Measurements from ENCODE around the gene PKM. TPM values are rescaled to one million over a fixed set of nuclear protein-coding genes. Genes with fewer than 3 reads are reported as not detected.

PKM gene
- 100 to 1,000 TPM in 4 of 5 donors, 10 to 100 TPM in 1; 79.9 to 452 (median 274) TPM for total RNA-seq
- polyA plus RNA-seq, result 100 to 1,000 TPM; 150 to 332 (median 271) TPM
- long read RNA-seq, donor 1, transcript PKM-202 (11 exons, 2,318 nt), result major isoform, 12 of 70 reads
- long read RNA-seq, donor 1, partial matches to known transcripts, result 45 of 70 reads
- long read RNA-seq, donor 1, other reads (novel, unspliced or antisense), result 6 of 70 reads
- long read RNA-seq, donor 2, transcript PKM-202 (11 exons, 2,318 nt), result major isoform, 41 of 120 reads
- long read RNA-seq, donor 2, transcript PKM-214 (2 exons, 2,301 nt), result minor isoform, 7 of 120 reads
- long read RNA-seq, donor 2, partial matches to known transcripts, result 61 of 120 reads
- long read RNA-seq, donor 2, other reads (novel, unspliced or antisense), result 8 of 120 reads
- long read RNA-seq, donor 3, transcript PKM-212 (3 exons, 3,016 nt), result minor isoform, 5 of 93 reads
- long read RNA-seq, donor 3, transcript PKM-202 (11 exons, 2,318 nt), result major isoform, 45 of 93 reads
- long read RNA-seq, donor 3, transcript PKM-214 (2 exons, 2,301 nt), result minor isoform, 6 of 93 reads
- long read RNA-seq, donor 3, partial matches to known transcripts, result 28 of 93 reads
- long read RNA-seq, donor 3, other reads (novel, unspliced or antisense), result 5 of 93 reads
- long read RNA-seq, donor 4, transcript PKM-202 (11 exons, 2,318 nt), result major isoform, 9 of 9 reads
- long read RNA-seq, donor 4, partial matches to known transcripts, result 0 of 9 reads
- long read RNA-seq, donor 4, other reads (novel, unspliced or antisense), result 0 of 9 reads
- long read RNA-seq, donor 5, transcript PKM-212 (3 exons, 3,016 nt), result minor isoform, 8 of 177 reads
- long read RNA-seq, donor 5, transcript PKM-202 (11 exons, 2,318 nt), result major isoform, 75 of 177 reads
- long read RNA-seq, donor 5, transcript PKM-214 (2 exons, 2,301 nt), result minor isoform, 7 of 177 reads
- long read RNA-seq, donor 5, partial matches to known transcripts, result 69 of 177 reads
- long read RNA-seq, donor 5, other reads (novel, unspliced or antisense), result 13 of 177 reads
- long read RNA-seq, donor 6, transcript PKM-202 (11 exons, 2,318 nt), result major isoform, 114 of 430 reads
- long read RNA-seq, donor 6, transcript PKM-213 (2 exons, 663 nt), result minor isoform, 6 of 430 reads
- long read RNA-seq, donor 6, transcript PKM-214 (2 exons, 2,301 nt), result minor isoform, 13 of 430 reads
- long read RNA-seq, donor 6, transcript PKM-212 (3 exons, 3,016 nt), result minor isoform, 7 of 430 reads
- long read RNA-seq, donor 6, partial matches to known transcripts, result 249 of 430 reads
- long read RNA-seq, donor 6, other reads (novel, unspliced or antisense), result 33 of 430 reads
- long read RNA-seq, donor 7, transcript PKM-212 (3 exons, 3,016 nt), result minor isoform, 10 of 127 reads
- long read RNA-seq, donor 7, transcript PKM-202 (11 exons, 2,318 nt), result major isoform, 59 of 127 reads
- long read RNA-seq, donor 7, transcript PKM-214 (2 exons, 2,301 nt), result minor isoform, 5 of 127 reads
- long read RNA-seq, donor 7, partial matches to known transcripts, result 33 of 127 reads
- long read RNA-seq, donor 7, other reads (novel, unspliced or antisense), result 14 of 127 reads
- long read RNA-seq, donor 8, transcript PKM-214 (2 exons, 2,301 nt), result minor isoform, 7 of 189 reads
- long read RNA-seq, donor 8, transcript PKM-212 (3 exons, 3,016 nt), result minor isoform, 8 of 189 reads
- long read RNA-seq, donor 8, transcript PKM-202 (11 exons, 2,318 nt), result major isoform, 75 of 189 reads
- long read RNA-seq, donor 8, partial matches to known transcripts, result 72 of 189 reads
- long read RNA-seq, donor 8, other reads (novel, unspliced or antisense), result 20 of 189 reads
- long read RNA-seq, donor 9, transcript PKM-212 (3 exons, 3,016 nt), result minor isoform, 9 of 170 reads
- long read RNA-seq, donor 9, transcript PKM-202 (11 exons, 2,318 nt), result major isoform, 39 of 170 reads
- long read RNA-seq, donor 9, partial matches to known transcripts, result 113 of 170 reads
- long read RNA-seq, donor 9, other reads (novel, unspliced or antisense), result 0 of 170 reads
- long read RNA-seq, donor 10, transcript PKM-202 (11 exons, 2,318 nt), result major isoform, 20 of 39 reads
- long read RNA-seq, donor 10, partial matches to known transcripts, result 12 of 39 reads
- long read RNA-seq, donor 10, other reads (novel, unspliced or antisense), result 0 of 39 reads

DNA sequence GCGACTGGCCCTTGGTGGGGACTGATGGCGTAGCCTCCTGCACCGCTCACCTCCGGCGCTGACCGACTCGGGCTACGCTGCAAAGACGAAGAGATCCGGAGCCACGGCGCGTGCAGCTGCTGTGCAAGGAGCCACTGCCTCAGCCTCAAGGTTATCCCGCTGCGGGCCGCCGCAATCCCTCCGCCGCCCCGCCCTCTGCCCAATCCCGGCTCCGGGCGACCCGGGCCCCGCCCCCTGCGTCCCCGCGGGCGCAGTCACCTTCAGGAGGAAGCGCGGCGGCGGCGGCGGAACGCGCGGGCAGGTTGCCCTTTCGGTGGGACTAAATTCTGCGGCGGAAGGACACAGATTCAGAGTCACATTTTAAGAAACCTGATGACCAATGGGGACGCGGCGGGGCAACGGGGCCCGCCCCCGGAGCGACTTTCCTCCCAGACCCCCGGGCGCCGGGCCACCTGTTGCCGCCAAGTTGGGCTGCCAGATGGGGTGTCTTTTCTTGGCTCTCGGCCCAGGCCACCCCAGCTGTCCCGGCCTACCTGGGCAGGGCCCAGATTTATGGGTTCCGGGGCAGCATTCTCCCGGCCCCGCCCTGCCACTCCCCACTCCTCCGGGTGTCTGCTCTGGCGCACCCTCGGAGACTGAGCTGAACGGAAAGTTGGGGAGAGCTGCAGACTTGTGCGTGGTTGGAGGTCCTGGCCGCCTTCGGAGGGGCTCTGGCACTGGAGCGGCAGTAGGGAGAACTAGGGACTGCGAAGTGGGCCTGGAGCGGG, at the start of gene PKM:
TSS of gene PKM (minus strand) at position 125 of the 767 bp plus-strand sequence. CDS start 12,093 bp downstream, outside the sequence.
- peak; percentile 98 for DNase-seq
- Histone ChIP-seq H3K9me3 (no peaks in the 10 kb centered on the region), H3K27me3 (no peaks in the 10 kb centered on the region), H3K27ac (peak within 1 kb of the TSS; percentile 91 to 97 (median 96)), H3K36me3 (no peaks in the 10 kb centered on the region), H3K4me1 (peaks cover 44 to 54% (median 52%) of the 10 kb centered on the region in 4 donors), H3K4me3 (peak within 1 kb of the TSS; percentile 78 to 96 (median 90))
- intact Hi-C loops (cut with DNase I; ENCODE audit: low total_unique reads), result no loop called here
- TF ChIP-seq, protein P1, sequence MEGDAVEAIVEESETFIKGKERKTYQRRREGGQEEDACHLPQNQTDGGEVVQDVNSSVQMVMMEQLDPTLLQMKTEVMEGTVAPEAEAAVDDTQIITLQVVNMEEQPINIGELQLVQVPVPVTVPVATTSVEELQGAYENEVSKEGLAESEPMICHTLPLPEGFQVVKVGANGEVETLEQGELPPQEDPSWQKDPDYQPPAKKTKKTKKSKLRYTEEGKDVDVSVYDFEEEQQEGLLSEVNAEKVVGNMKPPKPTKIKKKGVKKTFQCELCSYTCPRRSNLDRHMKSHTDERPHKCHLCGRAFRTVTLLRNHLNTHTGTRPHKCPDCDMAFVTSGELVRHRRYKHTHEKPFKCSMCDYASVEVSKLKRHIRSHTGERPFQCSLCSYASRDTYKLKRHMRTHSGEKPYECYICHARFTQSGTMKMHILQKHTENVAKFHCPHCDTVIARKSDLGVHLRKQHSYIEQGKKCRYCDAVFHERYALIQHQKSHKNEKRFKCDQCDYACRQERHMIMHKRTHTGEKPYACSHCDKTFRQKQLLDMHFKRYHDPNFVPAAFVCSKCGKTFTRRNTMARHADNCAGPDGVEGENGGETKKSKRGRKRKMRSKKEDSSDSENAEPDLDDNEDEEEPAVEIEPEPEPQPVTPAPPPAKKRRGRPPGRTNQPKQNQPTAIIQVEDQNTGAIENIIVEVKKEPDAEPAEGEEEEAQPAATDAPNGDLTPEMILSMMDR (IDR thresholded peaks at IDR 0.05), result no peak
- TF ChIP-seq POLR2AphosphoS5 (IDR thresholded peaks at IDR 0.05), result peak; percentile 85 to 99 (median 98)
- TF ChIP-seq EP300 (IDR thresholded peaks at IDR 0.05), result no peak
- TF ChIP-seq POLR2A (IDR thresholded peaks at IDR 0.05), result peak in 2 of 4 donors; percentile 40 to 96
- WGBS, 5 donors, result 0 to 1% (median 1%) methylated on average over 32 to 67 of the region's 67 CpGs

- TF ChIP-seq, protein P1 (IDR thresholded peaks at IDR 0.05), result no peak
- no peak for TF ChIP-seq POLR2AphosphoS5 (IDR thresholded peaks at IDR 0.05)
- no peak for TF ChIP-seq POLR2A (IDR thresholded peaks at IDR 0.05)
- no peak for TF ChIP-seq EP300 (IDR thresholded peaks at IDR 0.05)
- Histone ChIP-seq H3K27me3 (no peaks in the 10 kb centered on the region), H3K9me3 (no peaks in the 10 kb centered on the region), H3K27ac (no peak overlapping the region), H3K36me3 (no peaks in the 10 kb centered on the region), H3K4me3 (no peak overlapping the region), H3K4me1 (no peaks in the 10 kb centered on the region)
- intact Hi-C loops (cut with DNase I; ENCODE audit: low total_unique reads), result loop anchor here (5.0 kb wide), 1 partner anchor 78 kb away; no protein-coding TSS in a partner anchor
- no peak for DNase-seq
- WGBS, 5 donors, result 56 to 89% (median 75%) methylated on average over 2 of the region's 2 CpGs
Observed at GRCh38 chr15:72280751-72281150, 49.8 kb upstream of the PKM start.

DNA sequence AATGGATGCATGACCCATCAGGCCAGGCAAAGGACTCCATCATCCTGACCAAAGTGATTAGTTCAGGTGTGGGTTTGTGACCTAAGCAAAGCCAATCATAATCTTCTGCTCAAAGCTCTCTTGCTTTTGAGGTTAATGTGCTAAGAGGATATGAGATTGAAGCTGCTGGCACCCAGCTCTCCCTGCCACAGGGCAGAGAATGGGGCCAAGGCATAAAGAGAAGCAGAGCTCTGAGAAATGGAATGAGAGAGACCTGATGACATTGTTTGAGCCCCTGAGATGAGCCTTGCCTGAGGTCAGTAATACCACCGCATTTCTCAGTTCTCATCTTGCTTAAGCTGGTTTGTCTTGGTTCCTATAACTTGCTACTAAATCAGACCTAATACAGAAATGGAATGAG, 47.7 kb upstream of the PKM start:
- intact Hi-C loops (cut with DNase I; ENCODE audit: low total_unique reads), result no loop called here
- Histone ChIP-seq H3K4me1 (no peaks in the 10 kb centered on the region), H3K27ac (no peak overlapping the region), H3K27me3 (no peaks in the 10 kb centered on the region), H3K9me3 (no peaks in the 10 kb centered on the region), H3K36me3 (no peaks in the 10 kb centered on the region), H3K4me3 (no peak overlapping the region)
- TF ChIP-seq EP300 (IDR thresholded peaks at IDR 0.05), result no peak
- no peak for TF ChIP-seq POLR2AphosphoS5 (IDR thresholded peaks at IDR 0.05)
- TF ChIP-seq, protein P1 (IDR thresholded peaks at IDR 0.05), result no peak
- no peak for TF ChIP-seq POLR2A (IDR thresholded peaks at IDR 0.05)
- WGBS, 5 donors, result 72 to 89% (median 87%) methylated on average over 1 of the region's 1 CpG
- DNase-seq, result no peak
